HG02981 (cell line): ENCODE measurements around the gene DYNAP.

ENCODE experiments used
- ATAC-seq: cut with Tn5 transposase; IDR thresholded peaks from one replicate; pipeline ENCODE4 v1.9.1; 2021; ENCODE audit warnings: mild to moderate bottlenecking, moderate library complexity; ENCODE audit not compliant: unreplicated experiment

DYNAP gene

GRCh38 chr18:54590945-54591344 is at the start of gene DYNAP:
Gene DYNAP, plus strand, starts transcription at chr18:54591245. Its CDS starts 38 bp downstream, at chr18:54591283.
- no peak for ATAC-seq

- no peak for ATAC-seq
Observed at GRCh38 chr18:54551590-54551989, 39.5 kb upstream of the DYNAP start.

- no peak for ATAC-seq
Observed at GRCh38 chr18:54555286-54555685, 35.8 kb upstream of the DYNAP start.

- no peak for ATAC-seq
Observed at GRCh38 chr18:54555996-54556395, 35.0 kb upstream of the DYNAP start.

- no peak for ATAC-seq
Observed at GRCh38 chr18:54557958-54558357, 33.1 kb upstream of the DYNAP start.

- peak; percentile 53 for ATAC-seq
Observed at GRCh38 chr18:54558609-54559585, 32.1 kb upstream of the DYNAP start.

- no peak for ATAC-seq
Observed at GRCh38 chr18:54561706-54562267, 29.3 kb upstream of the DYNAP start.

GRCh38 chr18:54580202-54580729 is 10.8 kb upstream of the DYNAP start:
- no peak for ATAC-seq

GRCh38 chr18:54584065-54584464 is 7.0 kb upstream of the DYNAP start:
- no peak for ATAC-seq

GRCh38 chr18:54585743-54586142 is 5.3 kb upstream of the DYNAP start:
- no peak for ATAC-seq

GRCh38 chr18:54604211-54604610 is 13.2 kb downstream of the DYNAP start:
- no peak for ATAC-seq

- no peak for ATAC-seq
Observed at GRCh38 chr18:54606835-54607212, 15.8 kb downstream of the DYNAP start.

GRCh38 chr18:54607213-54608027 is 16.4 kb downstream of the DYNAP start:
- ATAC-seq, result no peak

- ATAC-seq, result no peak
Observed at GRCh38 chr18:54608028-54608642, 17.1 kb downstream of the DYNAP start.

- no peak for ATAC-seq
Observed at GRCh38 chr18:54611816-54612215, 20.8 kb downstream of the DYNAP start.

GRCh38 chr18:54612237-54612636 is 21.2 kb downstream of the DYNAP start:
- no peak for ATAC-seq

- no peak for ATAC-seq
Observed at GRCh38 chr18:54613174-54613573, 22.1 kb downstream of the DYNAP start.

GRCh38 chr18:54616220-54616848 is 25.3 kb downstream of the DYNAP start:
- peak; percentile 70 for ATAC-seq

GRCh38 chr18:54622084-54622483 is 31.0 kb downstream of the DYNAP start:
- no peak for ATAC-seq

- ATAC-seq, result no peak
Observed at GRCh38 chr18:54626779-54627178, 35.7 kb downstream of the DYNAP start.
